ENCODE results near the gene NAB1.

Gene NAB1

GRCh38 chr2:190663839-190664238, 15.0 kb downstream of the NAB1 start:
- DNase-seq (ENCODE audit: low read depth), result no peak
- H3K4me3 ChIP-seq (ENCODE audit: low read depth, low read length), result no peak overlapping the region
- TF ChIP-seq, protein P1, sequence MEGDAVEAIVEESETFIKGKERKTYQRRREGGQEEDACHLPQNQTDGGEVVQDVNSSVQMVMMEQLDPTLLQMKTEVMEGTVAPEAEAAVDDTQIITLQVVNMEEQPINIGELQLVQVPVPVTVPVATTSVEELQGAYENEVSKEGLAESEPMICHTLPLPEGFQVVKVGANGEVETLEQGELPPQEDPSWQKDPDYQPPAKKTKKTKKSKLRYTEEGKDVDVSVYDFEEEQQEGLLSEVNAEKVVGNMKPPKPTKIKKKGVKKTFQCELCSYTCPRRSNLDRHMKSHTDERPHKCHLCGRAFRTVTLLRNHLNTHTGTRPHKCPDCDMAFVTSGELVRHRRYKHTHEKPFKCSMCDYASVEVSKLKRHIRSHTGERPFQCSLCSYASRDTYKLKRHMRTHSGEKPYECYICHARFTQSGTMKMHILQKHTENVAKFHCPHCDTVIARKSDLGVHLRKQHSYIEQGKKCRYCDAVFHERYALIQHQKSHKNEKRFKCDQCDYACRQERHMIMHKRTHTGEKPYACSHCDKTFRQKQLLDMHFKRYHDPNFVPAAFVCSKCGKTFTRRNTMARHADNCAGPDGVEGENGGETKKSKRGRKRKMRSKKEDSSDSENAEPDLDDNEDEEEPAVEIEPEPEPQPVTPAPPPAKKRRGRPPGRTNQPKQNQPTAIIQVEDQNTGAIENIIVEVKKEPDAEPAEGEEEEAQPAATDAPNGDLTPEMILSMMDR (IDR thresholded peaks at IDR 0.05; ENCODE audit: low read depth, low read length, missing control alignments), result no peak

- no peak overlapping the region for H3K4me3 ChIP-seq (ENCODE audit: low read depth, low read length)
- DNase-seq (ENCODE audit: low read depth), result no peak
- TF ChIP-seq, protein P1 (IDR thresholded peaks at IDR 0.05; ENCODE audit: low read depth, low read length, missing control alignments), result no peak
Measured at GRCh38 chr2:190664240-190664639, 15.4 kb downstream of the NAB1 start.

DNA sequence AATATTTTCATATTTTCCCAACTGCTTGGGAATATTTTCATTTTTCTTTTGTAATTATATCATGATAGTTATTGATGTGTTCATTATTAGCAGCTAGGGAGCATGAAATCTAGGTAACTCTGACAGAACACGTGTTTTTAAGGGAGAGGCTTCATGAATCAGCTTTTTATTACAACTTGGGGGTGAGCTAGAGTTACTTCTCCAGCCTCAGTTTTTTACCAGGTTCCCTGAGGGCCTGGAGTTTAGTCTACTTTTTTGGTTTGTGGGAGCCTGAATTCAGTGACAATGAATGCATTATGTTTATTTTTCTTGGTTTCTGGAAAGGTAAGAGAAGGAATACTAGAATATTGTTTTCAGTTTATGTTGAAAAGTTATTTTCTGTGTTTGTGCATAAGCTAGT, 18.0 kb downstream of the NAB1 start:
- TF ChIP-seq, protein P1 (IDR thresholded peaks at IDR 0.05; ENCODE audit: low read depth, low read length, missing control alignments), result no peak
- DNase-seq (ENCODE audit: low read depth), result no peak
- H3K4me3 ChIP-seq (ENCODE audit: low read depth, low read length), result no peak overlapping the region

DNA sequence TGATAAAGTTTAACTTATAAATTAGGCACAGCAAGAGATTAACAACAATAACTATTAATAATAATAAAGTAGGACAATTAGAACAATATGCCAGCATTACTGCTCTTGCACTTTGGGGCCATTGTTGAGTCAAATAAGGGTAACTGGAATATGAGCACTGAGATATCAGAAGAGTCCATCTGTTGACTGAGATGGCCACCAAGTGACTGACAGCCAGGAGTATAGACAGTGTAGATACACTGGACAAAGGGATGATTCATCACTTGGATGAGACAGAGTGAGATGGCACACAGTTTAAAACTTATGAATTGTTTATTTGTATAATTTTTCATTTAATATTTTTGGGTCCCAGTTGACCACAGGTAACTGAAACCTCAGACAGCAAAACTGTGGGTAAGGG, 20.0 kb downstream of the NAB1 start:
- TF ChIP-seq, protein P1 (IDR thresholded peaks at IDR 0.05; ENCODE audit: low read depth, low read length, missing control alignments), result no peak
- no peak overlapping the region for H3K4me3 ChIP-seq (ENCODE audit: low read depth, low read length)
- no peak for DNase-seq (ENCODE audit: low read depth)

DNA sequence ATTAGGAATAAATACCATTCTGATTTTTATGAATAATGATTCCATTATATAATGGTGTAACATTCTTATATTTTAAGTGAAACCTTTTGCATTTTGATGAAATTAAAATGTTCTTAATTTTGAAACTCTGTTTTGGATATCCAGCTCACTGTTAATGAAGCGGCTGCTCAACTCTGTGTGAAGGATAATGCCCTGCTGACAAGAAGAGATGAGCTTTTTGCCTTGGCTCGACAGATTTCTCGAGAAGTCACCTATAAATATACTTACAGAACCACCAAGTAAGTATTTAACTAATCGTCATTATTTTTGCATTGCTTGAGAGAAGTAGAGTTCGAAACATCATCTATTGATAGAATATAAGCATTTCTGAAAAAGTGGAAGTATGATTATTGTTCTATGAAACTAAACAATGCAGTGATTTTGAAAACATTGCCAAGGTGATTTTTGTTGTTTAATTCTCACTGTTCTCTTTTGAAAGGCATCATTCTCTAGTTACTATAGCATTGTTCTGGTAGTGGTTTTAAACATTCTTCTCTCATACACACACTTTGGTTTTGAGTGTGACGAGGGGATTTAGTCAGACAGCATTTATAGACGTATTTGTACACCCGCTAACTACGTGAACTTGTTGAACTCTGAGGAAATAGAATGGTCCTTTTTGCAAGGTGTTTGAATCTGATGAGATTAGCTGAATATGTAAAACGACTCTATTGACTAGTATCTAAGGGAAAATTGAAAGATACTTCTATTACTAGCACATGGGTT, 21.5 kb downstream of the NAB1 start:
- DNase-seq (ENCODE audit: low read depth), result no peak
- peak overlapping the region; percentile 27; the same call in 1 of the 2 replicates for H3K4me3 ChIP-seq (ENCODE audit: low read depth, low read length)
- TF ChIP-seq, protein P1 (IDR thresholded peaks at IDR 0.05; ENCODE audit: low read depth, low read length, missing control alignments), result no peak

DNA sequence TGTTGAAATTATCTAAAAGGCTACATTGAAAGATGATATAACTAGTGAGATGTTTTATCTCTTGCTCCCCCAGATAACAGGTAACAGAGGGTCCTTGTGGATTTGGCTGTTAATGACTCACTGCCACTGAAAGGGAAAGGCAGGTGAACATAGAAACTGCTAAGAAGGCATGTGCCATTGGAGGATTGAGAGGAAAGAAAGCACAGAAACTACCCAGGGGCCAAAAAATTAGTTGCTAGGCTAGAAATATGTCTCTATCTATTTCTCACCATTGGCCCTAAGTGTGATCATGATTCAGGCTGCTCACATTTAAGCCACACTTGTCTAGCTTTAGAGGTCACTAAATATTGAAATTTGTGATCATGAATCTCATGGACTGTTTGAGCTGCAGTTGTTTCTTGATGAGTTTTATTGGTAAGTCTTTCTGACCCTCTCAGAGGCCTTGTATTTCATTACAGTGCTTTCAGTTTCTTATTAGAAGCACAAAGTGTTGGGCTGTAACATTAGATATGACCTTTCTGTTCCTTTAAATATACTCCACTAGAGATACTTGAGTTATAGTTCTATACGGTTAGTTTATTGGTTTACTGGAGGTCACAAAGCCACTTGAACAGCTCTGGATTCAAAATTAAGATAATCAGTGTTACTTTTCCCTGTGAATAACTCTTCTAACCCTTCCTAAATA, 26.2 kb downstream of the NAB1 start:
- TF ChIP-seq, protein P1 (IDR thresholded peaks at IDR 0.05; ENCODE audit: low read depth, low read length, missing control alignments), result no peak
- peak overlapping the region; percentile 32; the same call in 1 of the 2 replicates for H3K4me3 ChIP-seq (ENCODE audit: low read depth, low read length)
- no peak for DNase-seq (ENCODE audit: low read depth)

Data from GM12864 (cell line).